Endothelial cell (in vitro differentiated cells): Measurements from ENCODE around the gene ATP2B1. TPM values are rescaled to one million over a fixed set of nuclear protein-coding genes. Genes with fewer than 3 reads are reported as not detected.

ENCODE experiments used
- DNase-seq: peaks from one replicate; pipeline ENCODE4 v3.0.0; 2021; ENCODE audit warnings: low spot score
- H3K27ac Mint-ChIP-seq: one replicate; pipeline ENCODE4 v1.8.0; 2021; ENCODE audit warnings: mixed read lengths, inconsistent platforms; ENCODE audit not compliant: unreplicated experiment
- H3K27me3 Mint-ChIP-seq: one replicate; pipeline ENCODE4 v1.8.0; 2021; ENCODE audit warnings: mild to moderate bottlenecking, moderate library complexity, mixed read lengths, inconsistent platforms; ENCODE audit not compliant: unreplicated experiment
- H3K36me3 Mint-ChIP-seq: one replicate; pipeline ENCODE4 v1.8.0; 2021; ENCODE audit warnings: mild to moderate bottlenecking, low read depth, mixed read lengths, inconsistent platforms; ENCODE audit not compliant: unreplicated experiment
- H3K4me1 Mint-ChIP-seq: one replicate; pipeline ENCODE4 v1.8.0; 2021; ENCODE audit warnings: mild to moderate bottlenecking, mixed read lengths, inconsistent platforms; ENCODE audit not compliant: unreplicated experiment
- H3K4me3 Mint-ChIP-seq: one replicate; pipeline ENCODE4 v1.8.0; 2021; ENCODE audit warnings: mild to moderate bottlenecking, mixed read lengths, inconsistent platforms; ENCODE audit not compliant: unreplicated experiment
- H3K9me3 Mint-ChIP-seq: one replicate; pipeline ENCODE4 v1.8.0; 2021; ENCODE audit warnings: mixed read lengths, inconsistent platforms; ENCODE audit not compliant: unreplicated experiment
- CTCF ChIP-seq: fragments of 200-600 bp; sonication (generic); IDR thresholded peaks from one replicate; pipeline ENCODE4 v1.5.0; 2021; ENCODE audit warnings: antibody characterized with exemption; ENCODE audit not compliant: unreplicated experiment
- total RNA-seq: library from RNA; stranded (reverse); fragmentation: NEBNext Ultra II Directional; extraction: Animal tissue kit (Norgen Biotek cat#: 25700); gene quantifications from one replicate; pipeline ENCODE4 v1.2.1, GENCODE V29; 2021; ENCODE audit not compliant: unreplicated experiment

The ATP2B1 gene
- total RNA-seq, 1 donor from 2014 or later = 33.0 TPM

DNA sequence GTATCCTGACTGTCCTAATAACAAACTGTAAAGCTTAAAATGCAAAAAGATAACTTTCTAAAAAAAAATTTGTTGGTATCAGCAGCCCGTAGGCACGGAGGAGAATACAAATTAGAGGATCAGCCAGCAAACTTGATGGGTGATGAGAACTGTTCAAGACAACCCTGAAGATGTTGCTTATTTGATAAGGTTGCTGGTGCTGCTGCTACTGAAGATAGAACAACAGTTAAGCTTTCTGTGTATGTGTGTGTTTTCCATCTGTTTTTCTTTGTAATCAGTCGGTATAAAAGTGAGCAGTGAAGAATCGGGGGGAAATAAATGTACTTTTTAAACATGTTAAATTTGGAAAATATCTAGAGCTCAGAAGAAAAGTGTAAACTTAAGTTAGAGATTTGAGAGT lies 115.4 kb downstream of the ATP2B1 start:
- Mint-ChIP-seq H3K9me3 (no peaks in the 10 kb centered on the region), H3K27ac (no peak overlapping the region), H3K27me3 (no peaks in the 10 kb centered on the region), H3K36me3 (peaks cover under 1% of the 10 kb centered on the region), H3K4me1 (no peaks in the 10 kb centered on the region), H3K4me3 (no peak overlapping the region)
- TF ChIP-seq CTCF = no peak
- DNase-seq = no peak

DNA sequence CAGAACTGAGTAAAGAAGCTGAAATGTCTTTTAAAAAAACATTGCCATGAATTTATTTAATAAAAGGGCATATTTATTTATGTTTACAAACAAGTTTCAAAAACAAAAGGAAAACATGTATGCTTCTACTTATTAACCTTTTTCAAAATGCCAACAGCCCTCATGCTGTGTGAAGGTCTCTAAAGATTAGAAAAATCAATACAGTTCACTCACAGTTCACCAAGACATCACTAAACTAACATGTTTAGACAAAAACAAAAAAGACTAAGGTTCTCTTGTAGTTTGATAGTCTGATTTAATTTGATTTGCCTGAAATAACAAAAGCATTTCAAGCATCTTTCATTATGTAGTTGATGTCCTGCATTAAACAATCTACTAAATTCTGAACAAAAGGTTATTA lies 118.9 kb downstream of the ATP2B1 start:
- no peak for DNase-seq
- no peaks in the 10 kb centered on the region for H3K9me3 Mint-ChIP-seq
- H3K36me3 Mint-ChIP-seq = no peaks in the 10 kb centered on the region
- H3K4me1 Mint-ChIP-seq = no peaks in the 10 kb centered on the region
- no peak overlapping the region for H3K4me3 Mint-ChIP-seq
- no peak overlapping the region for H3K27ac Mint-ChIP-seq
- TF ChIP-seq CTCF = no peak
- peaks cover 2% of the 10 kb centered on the region for H3K27me3 Mint-ChIP-seq

DNA sequence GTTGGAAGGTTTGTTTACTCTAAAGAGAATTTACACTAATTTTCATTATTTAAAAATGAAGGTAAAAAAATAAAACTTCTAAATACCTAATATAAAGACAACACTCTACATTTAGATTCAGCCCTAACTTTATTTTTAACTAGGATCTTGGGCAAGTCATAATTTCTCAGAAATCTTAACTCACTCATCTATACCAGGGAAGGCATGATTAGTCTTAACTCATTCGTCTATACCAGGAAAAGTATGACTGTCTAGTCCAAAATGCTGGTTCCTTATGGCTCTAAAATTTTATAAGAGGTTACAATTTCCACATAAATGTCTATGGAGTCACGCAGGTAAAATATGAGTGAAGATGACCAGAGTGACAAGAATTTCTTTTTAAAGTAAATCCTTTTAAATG lies 130.1 kb downstream of the ATP2B1 start:
- Mint-ChIP-seq H3K4me1 (peaks cover 7% of the 10 kb centered on the region), H3K4me3 (no peak overlapping the region), H3K27me3 (no peaks in the 10 kb centered on the region), H3K9me3 (no peaks in the 10 kb centered on the region), H3K27ac (no peak overlapping the region), H3K36me3 (no peaks in the 10 kb centered on the region)
- no peak for DNase-seq
- TF ChIP-seq CTCF = no peak

GRCh38 chr12:89576572-89577220 lies 131.9 kb downstream of the ATP2B1 start:
- no peaks in the 10 kb centered on the region for H3K36me3 Mint-ChIP-seq
- peaks cover 7% of the 10 kb centered on the region for H3K4me1 Mint-ChIP-seq
- no peak for DNase-seq
- H3K27ac Mint-ChIP-seq = no peak overlapping the region
- no peaks in the 10 kb centered on the region for H3K27me3 Mint-ChIP-seq
- no peak for TF ChIP-seq CTCF
- no peaks in the 10 kb centered on the region for H3K9me3 Mint-ChIP-seq
- no peak overlapping the region for H3K4me3 Mint-ChIP-seq

DNA sequence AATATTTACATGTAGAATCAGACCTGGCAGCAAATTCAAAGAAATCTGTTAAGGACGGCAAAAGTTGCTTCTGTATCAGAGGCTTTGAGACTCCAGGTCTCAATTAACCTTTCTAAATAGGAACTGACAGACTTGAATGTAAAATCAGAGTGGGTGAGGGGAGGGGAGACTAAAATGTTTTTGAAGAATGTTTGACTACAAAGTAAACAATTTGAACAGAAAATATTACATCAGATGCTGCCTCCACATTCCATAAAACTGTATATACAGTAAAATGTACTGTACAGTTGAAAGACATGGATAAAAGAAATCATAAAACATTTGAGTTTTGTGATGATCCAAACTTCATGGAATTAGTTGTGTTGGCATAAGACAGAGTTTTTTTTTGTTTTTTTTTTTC lies 133.3 kb downstream of the ATP2B1 start:
- no peaks in the 10 kb centered on the region for H3K36me3 Mint-ChIP-seq
- H3K27ac Mint-ChIP-seq = no peak overlapping the region
- DNase-seq = no peak
- no peaks in the 10 kb centered on the region for H3K9me3 Mint-ChIP-seq
- no peak for TF ChIP-seq CTCF
- H3K4me3 Mint-ChIP-seq = no peak overlapping the region
- peaks cover 7% of the 10 kb centered on the region for H3K4me1 Mint-ChIP-seq
- H3K27me3 Mint-ChIP-seq = no peaks in the 10 kb centered on the region
